ENCODE results near the gene AXDND1.

The AXDND1 gene

GRCh38 chr1:179575497-179576314 lies 209.9 kb downstream of the AXDND1 start, which contains the start of gene NPHS2:
Gene NPHS2 (minus strand): TSS chr1:179575948. CDS start chr1:179575864, 84 bp downstream.
- no peak for DNase-seq (ENCODE audit: low read depth)

DNA sequence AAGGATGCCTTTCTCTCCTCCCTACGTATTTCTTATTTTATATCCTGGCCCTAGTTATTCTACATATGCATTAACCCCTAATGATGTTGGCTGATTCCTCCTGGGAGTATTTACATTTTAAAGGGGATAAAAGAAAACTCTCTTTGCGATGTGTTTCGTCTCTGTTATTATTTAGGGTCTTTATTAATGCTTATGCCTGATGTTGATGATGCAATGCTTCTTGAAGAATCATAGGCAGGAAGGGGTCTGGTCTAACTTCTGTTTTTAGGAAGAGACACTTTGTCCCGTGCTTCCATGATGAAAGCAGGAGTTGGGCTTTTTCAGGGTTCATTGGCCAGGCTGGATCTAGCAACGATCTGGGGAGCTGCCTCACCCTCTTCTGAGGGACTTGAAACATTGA lies 210.7 kb downstream of the AXDND1 start:
- DNase-seq (ENCODE audit: low read depth) = no peak

GRCh38 chr1:179583771-179584320 lies 218.1 kb downstream of the AXDND1 start:
- DNase-seq (ENCODE audit: low read depth) = no peak

DNA sequence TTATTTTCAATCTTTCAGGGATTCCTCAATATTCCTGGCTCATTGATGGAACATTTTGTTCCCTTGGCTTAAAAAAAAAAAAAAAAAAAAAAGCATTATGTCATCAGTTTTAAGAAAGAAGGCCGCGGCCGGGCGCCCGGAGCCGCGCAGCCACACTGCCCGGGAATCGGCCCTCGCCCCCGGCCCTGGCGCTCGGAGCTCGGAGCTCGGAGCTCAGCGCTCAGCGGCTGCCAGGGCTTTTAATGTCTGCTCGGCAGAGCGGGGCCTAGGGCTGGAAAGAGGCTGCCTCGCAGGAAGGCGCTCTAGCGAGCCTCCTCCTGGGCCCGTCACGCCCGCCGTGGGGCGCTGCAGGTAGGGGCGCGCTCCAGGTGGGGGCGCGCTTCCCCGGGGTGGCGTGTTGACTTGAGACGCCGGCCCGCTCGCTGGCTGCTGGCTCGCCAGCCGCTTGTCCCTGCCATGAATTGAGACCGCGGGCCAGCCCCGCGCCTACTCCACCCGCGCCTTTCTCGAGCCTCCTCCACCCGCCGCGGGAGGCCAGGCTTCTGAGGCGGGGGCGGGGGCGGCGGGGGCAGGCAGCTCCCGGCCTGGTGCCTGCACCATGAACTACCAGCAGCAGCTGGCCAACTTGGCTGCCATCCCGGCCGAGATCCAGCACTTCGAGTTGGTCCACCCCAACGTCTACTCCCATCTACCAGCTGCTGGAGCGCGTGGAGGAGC lies 220.5 kb downstream of the AXDND1 start:
- no peak for DNase-seq (ENCODE audit: low read depth)

DNA sequence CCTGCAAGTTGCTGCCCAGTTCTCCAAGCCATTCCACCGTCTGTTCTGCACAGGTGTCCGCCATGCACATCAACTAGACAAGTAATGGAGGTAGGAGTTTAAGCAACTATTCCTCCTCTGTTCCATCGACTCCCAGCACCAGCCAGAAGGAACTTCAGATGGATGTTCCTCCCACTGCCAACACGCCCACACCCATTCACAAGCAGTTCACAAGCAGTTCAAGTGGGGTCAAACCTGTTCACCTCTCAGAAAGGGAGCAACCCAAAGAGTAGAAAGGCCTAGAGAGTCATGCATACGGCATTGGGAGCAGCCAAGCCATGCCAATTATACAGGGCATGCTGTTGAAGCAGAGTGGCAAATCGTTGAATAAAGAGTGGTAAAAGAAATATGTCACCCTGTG lies 221.6 kb downstream of the AXDND1 start:
- DNase-seq (ENCODE audit: low read depth) = no peak

DNA sequence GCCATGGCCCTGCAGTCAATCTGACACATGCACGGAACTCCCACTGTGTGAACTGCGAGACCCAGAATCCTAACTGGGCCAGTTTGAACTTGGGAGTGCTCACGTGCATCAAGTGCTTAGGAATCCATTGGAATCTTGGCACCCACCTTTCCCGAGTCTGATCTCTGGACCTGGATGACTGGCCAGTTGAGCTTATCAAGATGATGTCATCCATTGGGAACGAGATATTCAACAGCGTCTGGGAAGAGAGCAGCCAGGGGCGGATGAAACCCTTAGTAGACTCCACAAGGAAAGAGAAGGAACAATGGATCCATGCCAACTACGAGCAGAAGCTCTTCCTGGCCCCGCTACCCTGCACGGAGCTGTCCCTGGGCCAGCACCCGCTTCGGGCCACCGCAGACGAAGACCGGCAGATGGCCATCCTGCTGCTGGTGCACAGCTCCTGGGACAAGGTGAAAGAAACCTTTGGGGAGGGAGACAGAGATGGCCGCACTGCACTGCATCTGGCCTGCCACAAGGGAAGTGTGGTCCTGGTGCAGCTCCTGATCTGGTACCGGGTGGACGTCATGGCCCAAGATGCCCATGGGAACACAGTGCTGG lies 222.8 kb downstream of the AXDND1 start:
- no peak for DNase-seq (ENCODE audit: low read depth)

DNA sequence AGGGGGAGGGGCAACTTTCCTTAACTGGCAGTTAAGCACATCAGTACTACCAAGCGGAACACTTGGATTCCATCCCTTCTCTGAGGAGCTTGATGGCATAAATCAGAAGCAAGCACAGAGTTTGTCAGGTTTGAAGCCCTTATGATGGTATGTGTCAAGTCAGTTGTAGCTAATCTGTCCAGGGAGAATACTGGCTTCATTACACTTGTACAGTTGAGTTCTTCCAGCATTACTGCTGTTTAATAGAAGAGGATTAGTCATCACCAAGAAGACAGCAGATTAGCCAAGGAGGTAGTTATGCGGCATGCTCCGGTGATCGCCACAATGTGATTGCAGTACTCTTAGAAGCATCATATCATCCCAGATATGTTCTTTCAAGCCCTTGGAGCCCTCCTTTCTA lies 223.7 kb downstream of the AXDND1 start:
- DNase-seq (ENCODE audit: low read depth) = no peak

GRCh38 chr1:179590671-179591070 lies 224.9 kb downstream of the AXDND1 start:
- no peak for DNase-seq (ENCODE audit: low read depth)

DNA sequence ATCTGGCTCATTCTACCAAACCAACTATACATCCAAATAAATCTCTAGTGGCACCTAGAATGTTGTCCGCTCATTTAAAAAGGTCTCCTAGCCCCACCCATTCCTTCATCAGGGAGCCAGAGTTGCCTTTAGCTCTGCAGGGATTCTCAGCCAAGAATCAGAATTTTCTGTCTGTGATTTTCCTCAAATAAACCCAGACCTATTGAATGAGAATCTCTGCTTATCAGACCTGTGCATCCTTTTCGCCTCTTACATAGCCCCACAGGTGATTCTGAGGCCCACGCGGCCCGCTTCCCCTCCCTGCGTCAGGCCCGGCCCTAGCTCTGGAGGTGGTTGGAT lies 225.5 kb downstream of the AXDND1 start:
- no peak for DNase-seq (ENCODE audit: low read depth)

DNA sequence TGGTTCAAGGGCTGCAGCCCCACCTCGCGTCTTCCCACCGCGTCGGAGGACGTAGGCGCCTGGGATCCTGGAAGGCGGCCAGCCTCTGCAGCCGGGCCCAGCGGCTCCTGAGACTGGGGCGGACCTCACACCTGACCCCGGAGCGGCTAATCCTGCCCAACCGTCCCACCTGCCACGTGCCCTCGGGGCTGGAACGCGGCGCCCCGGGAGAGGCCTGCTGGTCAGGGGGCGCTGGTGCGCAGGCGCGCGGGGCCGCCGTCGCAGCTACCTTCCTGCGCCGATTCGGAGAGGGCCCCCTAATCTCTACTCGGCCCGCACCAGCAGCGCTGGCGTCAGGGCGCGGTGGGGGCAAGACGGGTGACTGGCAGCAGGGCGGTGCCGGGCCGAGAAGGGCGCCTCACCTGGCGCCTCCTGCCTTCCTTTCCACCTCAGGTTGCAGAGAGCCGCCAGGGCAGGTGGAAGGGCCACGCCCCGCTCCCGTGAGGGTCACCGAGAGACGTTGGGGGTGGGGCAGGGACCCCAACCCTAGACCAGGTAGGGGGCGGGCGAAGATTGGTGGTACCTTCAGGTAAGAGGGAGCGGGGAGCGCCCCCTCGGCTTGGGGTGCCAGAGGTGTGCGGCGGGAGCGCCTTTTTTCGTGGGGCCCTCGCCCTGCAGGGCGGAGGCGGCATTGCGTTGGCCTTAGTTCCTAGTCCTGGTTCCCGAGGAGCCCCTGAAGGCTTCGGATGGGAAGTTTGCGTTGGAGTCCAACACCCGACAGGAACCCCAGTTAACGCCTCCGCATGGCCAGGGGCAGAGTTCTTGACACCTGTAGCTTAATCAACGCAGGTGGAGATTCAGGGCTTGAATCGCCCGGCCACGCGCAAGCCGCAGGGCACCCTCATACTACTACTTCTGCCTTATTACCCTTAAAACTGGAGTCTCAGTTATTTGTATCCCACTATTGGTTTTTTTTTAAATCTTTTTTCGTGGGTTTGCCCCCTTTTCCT lies 226.1 kb downstream of the AXDND1 start, which contains the start of gene TDRD5:
TSS of gene TDRD5 (plus strand) at position 241 of the 989 bp plus-strand sequence. CDS start 784 bp downstream, outside the sequence.
- no peak for DNase-seq (ENCODE audit: low read depth)

GRCh38 chr1:179598631-179599030 lies 232.9 kb downstream of the AXDND1 start:
- DNase-seq (ENCODE audit: low read depth) = no peak

DNA sequence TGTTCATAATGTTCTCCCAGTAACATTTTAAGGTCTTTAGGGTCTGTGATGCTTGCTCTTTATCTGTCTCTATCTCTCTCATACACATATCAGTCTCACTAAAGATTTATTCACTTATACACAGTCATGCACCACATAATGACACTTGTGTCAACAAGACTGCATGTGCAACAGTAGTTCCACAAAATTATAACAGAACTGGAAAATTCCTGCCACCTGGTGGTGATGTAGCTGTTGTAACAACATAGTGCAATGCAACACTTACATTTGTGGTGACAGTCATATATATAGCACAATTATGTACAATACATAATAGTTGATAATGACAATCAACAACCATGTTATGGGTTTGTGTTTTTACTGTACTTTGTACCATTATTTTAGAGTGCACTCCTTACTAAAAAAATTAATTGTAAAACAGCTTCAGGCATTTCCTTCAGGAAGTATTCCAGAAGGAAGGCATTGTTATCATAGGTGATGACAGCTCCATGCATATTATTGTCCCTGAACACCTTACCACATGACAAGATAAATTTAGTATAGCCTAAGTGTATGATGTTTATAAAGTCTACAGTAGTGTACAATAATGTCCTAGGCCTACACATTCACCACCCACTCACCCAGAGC lies 234.0 kb downstream of the AXDND1 start:
- DNase-seq (ENCODE audit: low read depth) = no peak

DNA sequence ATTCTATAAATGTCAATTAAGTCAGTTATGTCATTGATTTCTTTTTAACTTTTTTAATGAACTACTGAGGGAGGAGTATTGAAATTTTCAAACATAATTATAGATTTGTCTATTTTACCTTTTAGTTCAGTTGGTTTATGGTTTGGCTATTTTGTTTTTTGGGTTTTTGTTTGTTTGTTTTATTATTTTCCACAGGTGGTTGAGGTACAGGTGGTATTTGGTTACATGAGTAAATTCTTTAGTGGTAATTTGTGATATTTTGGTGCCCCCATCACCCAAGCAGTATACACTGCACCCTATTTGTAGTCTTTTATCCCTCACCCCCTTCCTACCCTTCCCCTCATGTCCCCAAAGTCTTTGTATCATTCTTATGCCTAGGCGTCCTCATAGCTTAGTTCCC lies 235.3 kb downstream of the AXDND1 start:
- no peak for DNase-seq (ENCODE audit: low read depth)
